ENCODE results near the gene TVP23A. TPM values are rescaled to one million over a fixed set of nuclear protein-coding genes. Genes with fewer than 3 reads are reported as not detected.

TVP23A gene
- 4.3 TPM for total RNA-seq (ENCODE audit: insufficient read depth, low replicate concordance)

GRCh38 chr16:10817963-10818941 is at the start of gene TVP23A:
TVP23A (minus strand) TSS chr16:10818794; CDS start chr16:10818493, 301 bp downstream.
- peak; percentile 10 for DNase-seq (ENCODE audit: low spot score)

- DNase-seq (ENCODE audit: low spot score): no peak
These were observed 49.6 kb upstream of the TVP23A start for GRCh38 chr16:10868104-10868595.

GRCh38 chr16:10867199-10867598 is 48.6 kb upstream of the TVP23A start:
- no peak for DNase-seq (ENCODE audit: low spot score)

GRCh38 chr16:10865991-10866966 is 47.7 kb upstream of the TVP23A start:
- no peak for DNase-seq (ENCODE audit: low spot score)

- DNase-seq (ENCODE audit: low spot score): no peak
These were observed 43.8 kb upstream of the TVP23A start for GRCh38 chr16:10862438-10862837.

- DNase-seq (ENCODE audit: low spot score): no peak
These were observed 41.1 kb upstream of the TVP23A start for GRCh38 chr16:10859658-10860057.

- DNase-seq (ENCODE audit: low spot score): no peak
These were observed 40.4 kb upstream of the TVP23A start for GRCh38 chr16:10859020-10859419.

- no peak for DNase-seq (ENCODE audit: low spot score)
These were observed 39.6 kb upstream of the TVP23A start for GRCh38 chr16:10858203-10858602.

- DNase-seq (ENCODE audit: low spot score): no peak
These were observed 37.4 kb upstream of the TVP23A start for GRCh38 chr16:10856042-10856441.

GRCh38 chr16:10852948-10853347 is 34.4 kb upstream of the TVP23A start:
- no peak for DNase-seq (ENCODE audit: low spot score)

GRCh38 chr16:10852286-10852685 is 33.7 kb upstream of the TVP23A start:
- no peak for DNase-seq (ENCODE audit: low spot score)

- no peak for DNase-seq (ENCODE audit: low spot score)
These were observed 32.9 kb upstream of the TVP23A start for GRCh38 chr16:10851512-10851911.

- no peak for DNase-seq (ENCODE audit: low spot score)
These were observed 31.9 kb upstream of the TVP23A start for GRCh38 chr16:10850478-10850850.

GRCh38 chr16:10849736-10850477 is 31.3 kb upstream of the TVP23A start:
- no peak for DNase-seq (ENCODE audit: low spot score)

GRCh38 chr16:10847176-10847575 is 28.6 kb upstream of the TVP23A start:
- DNase-seq (ENCODE audit: low spot score): no peak

GRCh38 chr16:10846213-10846998 is 27.8 kb upstream of the TVP23A start:
- DNase-seq (ENCODE audit: low spot score): no peak

- no peak for DNase-seq (ENCODE audit: low spot score)
These were observed 22.1 kb upstream of the TVP23A start for GRCh38 chr16:10840703-10841102.

- DNase-seq (ENCODE audit: low spot score): no peak
These were observed 20.7 kb upstream of the TVP23A start for GRCh38 chr16:10839279-10839666.

- no peak for DNase-seq (ENCODE audit: low spot score)
These were observed 20.2 kb upstream of the TVP23A start for GRCh38 chr16:10838621-10839278.
